CD4-positive, alpha-beta T cell (primary cell): ENCODE results near the gene REC114. TPM values are rescaled to one million over a fixed set of nuclear protein-coding genes. Genes with fewer than 3 reads are reported as not detected.

Experiments
- ATAC-seq: fragments of 200-7000 bp; cut with Tn5 transposase; one replicate; pipeline ENCODE4 v1.10.0; 2022; ENCODE audit warnings: mild to moderate bottlenecking; ENCODE audit not compliant: poor library complexity
- CTCF ChIA-PET: fragments of 350-600 bp; sonication (Branson Sonifier 250); formaldehyde crosslinking; loops from one replicate; lab custom pipeline; 2021; ENCODE audit warnings: antibody characterized with exemption, inconsistent platforms; lab: Charles Lee
- POLR2A ChIA-PET: fragments of 350-600 bp; sonication (Branson Sonifier 250); formaldehyde crosslinking; loops from one replicate; lab custom pipeline; 2021; ENCODE audit warnings: antibody characterized with exemption, inconsistent platforms; lab: Charles Lee
- DNase-seq, 14 experiments: peaks; one replicate each; pipeline ENCODE4 v3.0.0-alpha.2; 2013 to 2020; ENCODE audit warnings: mixed read lengths in 2 of 14
- H3K27ac ChIP-seq, 2 donors: one replicate each; pipeline versions ENCODE4 v1.5.1 to v1.7.0; 2013; ENCODE audit warnings: low read length in 2 of 2, low read depth in 1 of 2, mild to moderate bottlenecking in 1 of 2
- H3K27me3 ChIP-seq, 2 experiments: 1 replicate in 1 of 2; 2 replicates in 1 of 2; pipeline versions ENCODE4 v1.6.1 to v1.7.0; 2013; ENCODE audit warnings: low read length in 2 of 2, control low read depth in 1 of 2, mild to moderate bottlenecking in 1 of 2, moderate library complexity in 1 of 2; ENCODE audit not compliant: insufficient read depth in 2 of 2, control insufficient read depth in 1 of 2
- H3K36me3 ChIP-seq: one replicate; pipeline ENCODE4 v1.6.1; 2013; ENCODE audit warnings: low read length, control low read depth; ENCODE audit not compliant: insufficient read depth
- H3K4me1 ChIP-seq: one replicate; pipeline ENCODE4 v1.6.1; 2013; ENCODE audit warnings: low read length, control low read depth; ENCODE audit not compliant: insufficient read depth
- H3K4me3 ChIP-seq: one replicate; pipeline ENCODE4 v1.5.1; 2013; ENCODE audit warnings: mild to moderate bottlenecking, low read length, moderate library complexity
- H3K9me3 ChIP-seq, 2 experiments: 1 replicate in 1 of 2; 2 replicates in 1 of 2; pipeline versions ENCODE4 v1.6.1 to v1.7.0; 2013; ENCODE audit warnings: low read length in 2 of 2, mild to moderate bottlenecking in 2 of 2, control low read depth in 1 of 2, moderate library complexity in 1 of 2; ENCODE audit not compliant: control insufficient read depth in 1 of 2, insufficient read depth in 1 of 2
- H3K27ac Mint-ChIP-seq: one replicate; pipeline ENCODE4 v1.8.0; 2020; ENCODE audit warnings: mixed read lengths
- H3K27me3 Mint-ChIP-seq: one replicate; pipeline ENCODE4 v1.8.0; 2021; ENCODE audit warnings: mixed read lengths
- H3K36me3 Mint-ChIP-seq: one replicate; pipeline ENCODE4 v1.8.0; 2021; ENCODE audit warnings: low read depth, mixed read lengths
- H3K4me1 Mint-ChIP-seq: one replicate; pipeline ENCODE4 v1.8.0; 2021; ENCODE audit warnings: low read depth, mixed read lengths
- H3K4me3 Mint-ChIP-seq: one replicate; pipeline ENCODE4 v1.8.0; 2020; ENCODE audit warnings: mild to moderate bottlenecking, mixed read lengths
- H3K9me3 Mint-ChIP-seq: one replicate; pipeline ENCODE4 v1.8.0; 2020; ENCODE audit warnings: mixed read lengths
- CTCF ChIP-seq: fragments of 200-600 bp; IDR thresholded peaks from one replicate; pipeline ENCODE4 v1.8.0; 2022; ENCODE audit warnings: antibody characterized with exemption, mild to moderate bottlenecking
- intact Hi-C, 2 experiments: fragments of 100-400 bp; cut with DNase I in 1 of 2; cut with micrococcal nuclease in 1 of 2; formaldehyde crosslinking; loops; one replicate each; pipeline versions ENCODE4 v1.15.1 to v1.9.0; 2023 to 2025; cut with DNase I, micrococcal nuclease
- total RNA-seq, 174 experiments: library from RNA in 2 of 174; stranded (reverse) in 2 of 174; gene quantifications; one replicate each; pipeline ENCODE4 v1.2.3 and lab custom pipeline; 2021 to 2026

Gene REC114
- total RNA-seq, 2 experiments from 2014 or later = not detected

- intact Hi-C loops = no loop called here
- POLR2A ChIA-PET = no interaction called here
These were observed 125.8 kb downstream of the REC114 start for GRCh38 chr15:73568564-73569280.

GRCh38 chr15:73569361-73569760, 126.4 kb downstream of the REC114 start:
- H3K4me3 Mint-ChIP-seq = no peak overlapping the region

More at GRCh38 chr15:73568564-73569280, 125.8 kb downstream of the REC114 start:
- DNase-seq (no peak), ATAC-seq (no peak)
- Mint-ChIP-seq H3K27me3 (no peaks in the 10 kb centered on the region), H3K4me1 (no peaks in the 10 kb centered on the region), H3K9me3 (no peaks in the 10 kb centered on the region), H3K27ac (no peak overlapping the region), H3K36me3 (peaks cover 93% of the 10 kb centered on the region), H3K4me3 (no peak overlapping the region)
- H3K27me3 ChIP-seq = no peaks in the 10 kb centered on the region
- peaks cover 88% of the 10 kb centered on the region for H3K36me3 ChIP-seq
- no peaks in the 10 kb centered on the region for H3K9me3 ChIP-seq
- no peak overlapping the region for H3K27ac ChIP-seq
- no peaks in the 10 kb centered on the region for H3K4me1 ChIP-seq
- CTCF ChIA-PET = no interaction called here
- no peak for TF ChIP-seq CTCF
- no peak overlapping the region for H3K4me3 ChIP-seq

GRCh38 chr15:73570355-73571032, 127.5 kb downstream of the REC114 start:
- POLR2A ChIA-PET = no interaction called here
- H3K27ac ChIP-seq = no peak overlapping the region
- intact Hi-C loops = no loop called here
- no peak overlapping the region for H3K4me3 ChIP-seq
- no peaks in the 10 kb centered on the region for H3K9me3 Mint-ChIP-seq
- peaks cover 95% of the 10 kb centered on the region for H3K36me3 Mint-ChIP-seq
- ATAC-seq = no peak
- no peak overlapping the region for H3K4me3 Mint-ChIP-seq
- TF ChIP-seq CTCF = no peak
- CTCF ChIA-PET = no interaction called here
- H3K27me3 Mint-ChIP-seq = no peaks in the 10 kb centered on the region
- no peaks in the 10 kb centered on the region for H3K4me1 Mint-ChIP-seq
- H3K9me3 ChIP-seq = no peaks in the 10 kb centered on the region
- no peaks in the 10 kb centered on the region for H3K4me1 ChIP-seq
- H3K36me3 ChIP-seq = peaks cover 74% of the 10 kb centered on the region
- no peaks in the 10 kb centered on the region for H3K27me3 ChIP-seq
- no peak for DNase-seq
- H3K27ac Mint-ChIP-seq = no peak overlapping the region

More at GRCh38 chr15:73569361-73569760, 126.4 kb downstream of the REC114 start:
- Mint-ChIP-seq H3K9me3 (no peaks in the 10 kb centered on the region), H3K4me1 (no peaks in the 10 kb centered on the region), H3K27ac (no peak overlapping the region), H3K36me3 (peaks cover 93% of the 10 kb centered on the region), H3K27me3 (no peaks in the 10 kb centered on the region)
- Histone ChIP-seq H3K4me1 (no peaks in the 10 kb centered on the region), H3K27ac (no peak overlapping the region), H3K36me3 (peaks cover 84% of the 10 kb centered on the region), H3K27me3 (no peaks in the 10 kb centered on the region), H3K4me3 (no peak overlapping the region), H3K9me3 (no peaks in the 10 kb centered on the region)
- TF ChIP-seq CTCF = no peak
- DNase-seq (no peak), ATAC-seq (no peak)
- intact Hi-C loops = no loop called here
- ChIA-PET CTCF (no interaction called here), POLR2A (no interaction called here)
